Fibroblast of upper back skin (primary cell): ENCODE data around the gene PEX5.
A peak's percentile ranks its signal among the peaks of the same experiment; 100 is the strongest.
"Not testable (repeated sequence)": the region's sequence is repeated elsewhere in the genome, so short reads cannot be mapped to it uniquely, and the experiment has no call there.

Experiments used
- DNase-seq: peaks from one replicate; pipeline ENCODE4 v3.0.0-alpha.2; 2013

Gene PEX5

DNA sequence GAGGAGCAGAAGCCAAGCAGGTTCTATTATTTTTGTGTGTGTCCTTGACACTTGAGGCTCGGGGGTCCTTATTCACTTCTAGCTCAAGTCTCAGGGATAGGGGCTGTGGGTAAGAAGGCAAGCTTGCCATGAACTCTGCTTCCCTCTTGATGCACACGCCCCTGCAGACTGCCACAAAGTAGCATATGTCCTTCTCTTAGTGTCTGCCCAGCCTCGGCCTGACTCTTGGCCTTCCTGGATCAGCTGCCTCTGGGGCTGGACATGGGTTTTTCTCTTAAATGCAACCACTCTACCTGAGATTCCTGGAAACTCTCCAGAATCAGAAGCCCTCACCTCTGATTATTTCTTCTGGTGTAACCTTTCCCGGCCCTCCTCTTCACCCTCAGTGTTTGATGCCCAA, 28.2 kb upstream of the PEX5 start:
- no peak for DNase-seq

DNA sequence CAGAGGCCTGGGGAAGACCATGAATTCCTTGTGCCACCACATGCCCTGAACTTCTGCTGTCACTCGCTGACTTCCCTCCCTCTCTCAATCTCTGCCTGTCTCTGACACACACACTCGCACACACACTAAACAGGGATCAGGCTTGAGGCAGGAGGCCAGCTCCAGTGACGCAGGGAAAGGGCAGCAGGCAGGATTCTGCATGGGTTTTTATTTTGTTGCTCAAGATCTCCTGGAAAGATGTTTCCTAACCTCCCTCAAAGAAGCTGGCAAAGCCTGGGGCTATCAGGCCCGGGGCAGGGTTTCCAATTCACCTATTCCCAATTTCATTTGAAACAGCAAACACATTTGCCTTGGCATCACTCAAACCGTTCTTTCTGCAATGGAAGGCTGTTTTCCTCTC, 27.7 kb upstream of the PEX5 start:
- no peak for DNase-seq

DNA sequence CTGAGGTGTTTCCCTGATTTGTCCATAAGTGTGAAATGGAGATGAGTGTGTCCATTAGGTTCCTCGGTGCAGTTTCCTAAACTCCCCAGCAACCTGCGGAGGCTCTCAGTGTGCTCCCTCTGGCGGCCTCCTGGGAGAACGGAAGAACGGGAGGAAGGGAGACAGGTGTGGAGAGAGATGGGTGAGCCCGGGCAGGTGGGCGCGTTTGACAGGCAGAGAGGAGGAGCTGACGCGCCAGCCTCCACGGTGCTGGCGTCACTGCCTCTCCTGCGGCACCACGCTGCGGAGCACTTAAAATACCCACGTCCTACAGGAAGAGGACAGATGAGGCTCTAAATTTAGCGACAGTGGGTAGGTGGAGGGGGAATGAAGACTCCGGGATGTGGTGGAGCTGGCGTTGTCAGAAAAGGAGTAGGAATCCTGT, 26.8 kb upstream of the PEX5 start:
- DNase-seq = no peak

DNA sequence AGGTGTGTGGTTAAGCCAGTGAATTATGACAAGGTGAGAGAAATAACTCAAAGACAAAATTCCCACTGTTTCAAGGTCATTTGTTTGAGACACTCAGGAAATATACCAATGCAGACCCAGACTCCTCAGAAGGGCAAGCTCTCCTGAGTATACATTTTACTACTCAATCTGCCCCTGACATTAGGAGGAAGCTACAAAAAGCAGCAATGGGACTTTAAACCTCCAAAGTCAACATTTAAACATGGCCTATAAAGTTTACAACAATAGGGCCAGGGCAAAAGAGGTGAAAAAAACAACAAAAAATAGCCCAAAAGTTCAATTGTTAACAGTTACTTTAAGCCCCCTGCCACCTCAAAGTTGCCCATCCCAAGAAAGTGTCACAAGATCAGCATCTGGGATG, 19.5 kb upstream of the PEX5 start:
- DNase-seq = no peak

DNA sequence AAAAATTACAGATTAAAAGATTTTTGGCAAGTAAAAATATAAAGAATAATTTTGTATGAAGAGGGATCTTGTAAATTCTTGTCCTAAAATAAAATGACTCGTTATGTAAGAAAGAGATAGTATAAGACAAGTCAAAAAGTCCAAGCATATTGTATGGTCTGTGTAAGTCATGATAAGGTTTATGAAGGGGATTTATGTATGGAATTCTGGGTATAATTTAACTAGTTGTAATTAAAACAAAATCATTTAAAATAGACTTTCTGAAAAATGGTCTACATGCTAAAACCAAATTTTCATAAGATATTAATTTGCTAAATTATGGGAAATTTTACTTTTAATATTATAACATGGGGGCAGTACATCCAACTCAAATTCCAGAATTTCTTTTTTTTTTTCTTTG, 17.6 kb upstream of the PEX5 start:
- no peak for DNase-seq

DNA sequence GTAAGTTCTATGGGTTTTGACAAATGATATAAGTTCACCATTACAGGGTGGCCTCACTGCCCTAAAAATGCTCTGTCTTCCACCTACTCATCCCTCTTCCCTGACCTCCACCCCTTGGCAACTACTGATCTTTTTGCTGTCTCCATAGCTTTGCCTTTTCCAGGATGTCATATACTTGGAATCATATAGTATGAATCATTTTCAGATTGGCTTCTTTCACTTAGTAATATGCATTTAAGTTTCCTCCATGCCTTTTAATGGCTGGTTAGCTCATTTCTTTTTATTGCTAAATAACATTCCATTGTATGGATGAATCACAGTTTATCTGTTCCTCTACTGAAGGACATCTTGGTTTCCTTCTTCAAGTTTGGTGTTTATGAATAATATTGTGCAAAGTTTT, 14.0 kb upstream of the PEX5 start:
- DNase-seq = peak; percentile 60

DNA sequence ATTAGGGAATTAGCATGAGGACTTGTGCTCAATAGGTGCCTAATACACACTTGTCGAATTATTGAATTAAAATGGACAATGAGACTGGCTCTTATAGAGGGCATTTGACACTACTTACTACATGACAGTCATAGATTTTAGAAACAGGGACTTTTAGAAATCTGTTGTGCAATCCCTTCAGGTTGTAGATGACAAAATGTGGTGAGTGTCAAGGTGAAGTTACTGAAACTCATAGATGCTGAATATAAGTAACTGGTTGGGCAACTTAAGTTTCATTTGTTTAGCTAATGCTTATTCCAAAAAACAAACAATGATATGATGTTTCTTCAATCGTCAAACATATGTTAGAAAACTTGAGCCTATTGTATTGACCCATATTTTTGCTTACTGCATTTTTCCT, 12.9 kb upstream of the PEX5 start:
- no peak for DNase-seq

DNA sequence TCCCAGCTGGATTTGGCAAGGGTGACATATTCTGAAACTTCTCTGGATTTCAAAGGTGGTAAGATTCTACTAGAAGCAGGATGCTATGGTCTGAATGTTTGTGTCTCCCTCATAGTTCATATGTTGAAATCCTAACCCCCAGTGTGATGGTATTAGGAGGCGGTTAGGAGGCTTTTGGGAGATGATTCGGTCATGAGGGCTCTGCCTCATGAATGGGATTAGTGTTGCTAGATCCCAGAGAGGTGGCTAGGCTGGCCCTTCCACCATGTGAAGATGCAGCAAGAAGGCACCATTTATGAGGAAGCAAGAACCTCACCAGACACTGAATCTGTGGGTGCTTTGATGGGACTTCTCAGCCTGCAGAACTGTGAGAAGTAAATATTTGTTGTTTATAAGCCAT, 11.0 kb upstream of the PEX5 start:
- no peak for DNase-seq

DNA sequence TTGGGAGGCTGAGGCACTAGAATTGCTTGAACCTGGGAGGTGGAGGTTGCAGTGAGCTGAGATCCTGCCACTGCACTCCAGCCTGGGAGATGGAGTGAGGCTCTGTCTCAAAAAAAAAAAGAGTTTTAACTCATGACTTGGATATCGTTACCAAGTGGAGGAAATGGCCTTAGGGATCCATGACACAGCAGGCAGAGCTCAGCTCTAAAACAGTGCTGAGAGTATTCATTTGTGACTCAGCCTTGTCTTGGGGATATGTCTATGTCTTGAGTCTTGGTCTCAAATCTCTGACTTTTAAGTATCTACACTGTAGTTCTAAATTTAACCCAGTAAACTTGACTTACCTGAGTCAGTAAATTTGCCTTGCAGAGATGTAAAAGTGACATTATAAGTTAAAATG, 8.8 kb upstream of the PEX5 start:
- DNase-seq = no peak

DNA sequence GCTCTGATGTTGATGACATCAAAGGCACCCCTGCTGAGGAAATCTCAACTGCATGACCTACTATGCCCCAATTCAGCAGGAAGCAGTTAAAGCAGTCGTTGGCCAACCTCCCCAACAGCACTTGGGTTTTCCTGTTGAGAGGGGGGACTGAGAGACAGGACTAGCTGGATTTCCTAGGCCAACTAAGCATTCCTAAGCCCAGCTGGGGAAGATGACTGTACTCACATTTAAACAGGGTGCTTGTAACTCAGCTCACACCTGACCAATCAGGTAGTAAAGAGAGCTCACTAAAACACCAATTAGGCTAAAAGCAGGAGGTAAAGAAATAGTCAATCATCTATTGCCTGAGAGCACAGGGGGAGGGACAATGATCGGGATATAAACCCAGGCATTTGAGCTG, 3.4 kb upstream of the PEX5 start:
- DNase-seq = not testable (repeated sequence)

DNA sequence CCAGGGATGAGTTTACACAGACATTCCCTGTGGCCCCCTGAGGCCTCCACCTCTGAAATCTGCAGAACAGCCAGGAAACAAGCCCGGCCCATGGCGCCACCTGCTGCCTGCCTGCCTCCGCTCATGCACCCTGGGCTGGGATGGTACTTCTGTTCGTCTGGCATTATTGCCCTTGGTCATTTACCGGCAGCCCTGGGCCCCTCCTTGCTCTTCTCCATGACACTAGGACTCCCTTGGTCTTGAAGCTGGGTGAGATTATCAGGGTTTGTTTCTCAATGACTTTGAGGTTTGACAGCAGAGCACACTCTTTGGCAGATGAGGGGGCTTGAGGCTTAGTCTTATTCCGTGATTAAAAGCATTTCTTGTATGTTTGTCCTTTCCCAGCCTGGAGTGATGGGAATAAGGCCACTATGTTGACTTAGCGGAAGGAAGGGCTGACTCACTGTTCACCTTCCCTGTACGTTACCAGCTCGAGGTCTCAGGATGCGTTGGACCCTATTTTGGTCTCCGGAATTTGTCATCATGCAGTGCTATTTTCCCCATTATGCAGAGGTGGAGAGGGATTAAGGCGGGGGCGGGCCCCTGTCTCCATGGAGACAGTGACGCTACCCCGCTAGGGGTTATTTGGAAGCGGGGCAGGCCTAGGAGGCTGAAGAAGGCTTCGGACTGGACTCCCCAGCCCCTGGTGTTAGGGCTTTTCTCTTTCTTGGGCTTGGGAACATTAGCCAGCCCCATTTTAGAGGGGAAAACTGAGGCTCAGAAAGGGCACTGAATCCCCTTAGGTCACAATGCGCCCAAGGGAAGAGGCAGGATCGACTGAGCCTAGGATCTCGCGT, 706 bp upstream of the PEX5 start:
- DNase-seq = peak; percentile 61

DNA sequence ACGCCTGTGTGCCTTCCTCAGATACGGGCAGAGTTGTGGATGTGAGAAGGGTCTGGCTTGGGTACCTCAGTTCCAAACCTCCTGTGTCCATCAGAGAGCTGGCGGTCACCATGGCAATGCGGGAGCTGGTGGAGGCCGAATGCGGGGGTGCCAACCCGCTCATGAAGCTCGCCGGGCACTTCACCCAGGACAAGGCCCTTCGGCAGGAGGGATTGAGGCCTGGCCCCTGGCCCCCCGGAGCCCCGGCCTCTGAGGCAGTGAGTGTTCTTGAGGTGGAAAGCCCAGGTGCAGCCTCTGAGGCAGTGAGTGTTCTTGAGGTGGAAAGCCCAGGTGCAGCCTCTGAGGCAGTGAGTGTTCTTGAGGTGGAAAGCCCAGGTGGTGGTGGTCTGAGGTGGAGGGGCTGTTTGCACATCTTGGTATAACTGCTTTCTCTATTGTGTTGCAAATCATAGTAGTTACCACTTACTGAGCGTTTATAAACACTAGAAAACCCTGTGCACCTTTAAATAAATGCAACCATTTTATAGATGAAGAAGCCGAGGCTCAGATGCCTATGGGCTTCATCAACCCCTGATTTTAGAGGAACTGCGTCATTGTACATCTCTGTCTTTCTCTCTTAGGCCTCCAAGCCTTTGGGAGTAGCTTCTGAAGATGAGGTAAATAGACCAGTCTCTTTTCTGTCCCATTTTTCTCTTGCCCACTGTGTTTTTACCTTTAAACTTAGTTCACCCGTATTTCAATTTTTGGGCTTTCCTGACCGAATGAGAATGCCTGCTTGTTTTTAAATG, 976 bp downstream of the PEX5 start:
- no peak for DNase-seq

DNA sequence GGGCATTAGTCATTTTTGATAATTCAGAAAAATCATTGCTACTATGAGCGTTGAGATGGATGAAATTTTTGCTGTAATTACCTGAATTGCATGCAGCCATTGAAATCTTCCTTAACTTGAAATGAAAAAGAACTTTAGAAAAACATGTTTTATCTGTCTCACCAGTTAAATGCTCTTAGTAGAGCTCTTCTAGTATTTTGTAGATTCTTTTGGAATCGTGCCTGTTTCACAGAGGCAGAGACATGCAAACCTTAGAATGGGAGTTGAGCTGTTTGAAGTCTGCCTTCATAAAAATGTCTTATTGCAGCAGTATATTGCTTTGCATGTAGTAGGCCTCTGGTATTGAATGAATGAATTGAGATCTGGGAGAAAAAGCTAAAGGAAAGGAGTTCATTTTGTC, 4.2 kb downstream of the PEX5 start:
- DNase-seq = no peak

DNA sequence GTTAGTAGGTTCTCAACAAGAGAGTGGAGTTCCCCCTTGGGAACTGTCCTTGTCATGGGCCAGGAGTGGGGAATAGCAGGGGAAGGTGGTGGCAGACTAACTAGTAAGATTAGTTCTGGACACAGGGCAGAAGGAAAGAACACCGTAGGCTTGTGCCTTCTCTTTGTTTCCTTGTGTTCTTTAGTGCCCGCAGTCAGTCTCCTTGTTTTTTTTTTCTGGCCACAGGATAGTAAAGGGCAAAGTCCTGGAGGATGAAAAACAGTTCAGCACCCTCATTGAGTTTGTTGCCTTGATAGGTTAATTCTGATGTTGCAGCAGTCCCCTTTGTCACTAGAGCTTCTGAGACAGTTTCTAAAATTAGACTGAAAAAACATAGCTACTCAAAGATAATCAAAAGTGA, 8.4 kb downstream of the PEX5 start:
- no peak for DNase-seq

DNA sequence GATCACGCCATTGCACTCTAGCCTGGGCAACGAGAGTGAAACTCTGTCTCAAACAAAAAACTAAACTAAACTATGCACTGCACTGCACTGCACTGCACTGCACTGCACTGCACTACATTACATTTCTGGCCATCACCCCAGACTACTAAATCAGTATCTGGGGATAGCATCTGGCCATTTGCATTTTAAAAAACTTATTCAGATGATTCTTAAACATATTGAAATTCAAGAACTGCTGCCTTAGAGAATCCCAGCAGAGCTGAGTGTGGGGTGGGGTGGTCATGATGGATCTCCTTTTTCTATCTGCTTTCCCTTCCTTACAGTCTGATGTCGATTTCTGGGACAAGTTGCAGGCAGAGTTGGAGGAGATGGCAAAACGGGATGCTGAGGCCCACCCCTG, 13.6 kb downstream of the PEX5 start:
- DNase-seq = no peak

DNA sequence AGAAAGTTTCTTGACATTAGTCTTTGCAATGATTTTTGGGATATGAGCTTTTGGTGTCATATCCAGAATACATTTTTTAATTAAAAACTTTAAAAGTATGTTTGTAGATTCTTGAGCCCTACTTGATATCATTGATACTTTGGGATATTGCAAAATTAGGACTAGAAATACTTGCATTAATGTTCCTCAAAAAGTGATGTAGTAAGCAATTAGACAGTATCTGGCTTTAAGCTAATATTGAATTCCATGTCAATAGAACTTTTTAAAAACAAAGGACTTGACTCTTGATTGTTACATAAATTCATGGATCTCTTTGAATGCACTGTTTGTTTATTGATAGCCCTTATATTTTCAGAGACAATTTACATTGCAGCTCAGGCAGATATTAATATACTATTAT, 15.6 kb downstream of the PEX5 start:
- DNase-seq = no peak

DNA sequence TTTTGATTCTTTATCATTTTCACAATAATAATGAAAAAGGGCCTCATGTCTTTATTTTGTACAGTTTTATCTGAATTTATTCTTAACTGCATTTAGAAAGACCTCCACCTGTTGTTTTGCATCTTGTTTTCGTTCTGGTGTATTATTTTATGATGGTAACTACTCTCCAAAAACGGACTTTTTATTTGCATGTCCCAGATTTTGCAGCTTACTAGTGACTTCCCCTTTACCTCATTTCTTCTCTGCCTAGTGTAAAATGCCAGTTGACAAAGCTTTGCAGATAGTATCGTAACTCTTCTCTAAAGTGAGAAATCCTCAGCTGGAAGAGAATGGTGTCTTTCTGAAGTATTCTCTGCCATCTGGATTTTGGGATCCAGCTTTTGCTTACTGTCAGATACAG, 17.2 kb downstream of the PEX5 start:
- DNase-seq = no peak

DNA sequence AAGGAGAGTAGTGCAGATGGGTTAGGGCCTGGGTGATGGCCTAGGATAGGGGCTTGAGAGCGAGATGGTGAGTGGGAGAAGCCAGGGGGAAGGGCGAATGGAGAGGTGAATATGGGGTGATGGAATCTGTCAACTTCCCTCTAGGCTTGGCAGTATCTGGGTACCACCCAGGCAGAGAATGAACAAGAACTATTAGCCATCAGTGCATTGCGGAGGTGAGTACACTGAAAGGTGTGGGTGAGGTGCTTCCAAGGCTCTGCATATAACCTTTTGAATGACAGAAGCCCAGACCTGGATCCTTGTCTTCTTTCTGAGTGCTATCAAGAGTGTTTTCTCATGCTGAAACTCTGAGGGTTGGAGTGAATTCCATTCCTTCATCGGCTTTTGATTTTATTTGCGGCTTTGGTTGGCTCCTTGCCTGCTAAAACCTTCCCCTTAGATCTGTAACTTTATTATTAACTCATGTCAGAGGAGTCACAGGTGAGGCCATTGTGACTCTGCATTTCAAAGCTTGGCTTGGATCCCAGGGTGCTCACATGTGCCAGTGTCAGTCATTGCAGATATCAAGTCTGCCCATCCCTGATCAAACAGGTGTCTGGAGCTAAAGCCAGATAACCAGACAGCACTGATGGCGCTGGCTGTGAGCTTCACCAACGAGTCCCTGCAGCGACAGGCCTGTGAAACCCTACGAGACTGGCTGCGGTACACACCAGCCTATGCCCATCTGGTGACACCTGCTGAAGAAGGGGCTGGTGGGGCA, 18.6 kb downstream of the PEX5 start:
- no peak for DNase-seq

DNA sequence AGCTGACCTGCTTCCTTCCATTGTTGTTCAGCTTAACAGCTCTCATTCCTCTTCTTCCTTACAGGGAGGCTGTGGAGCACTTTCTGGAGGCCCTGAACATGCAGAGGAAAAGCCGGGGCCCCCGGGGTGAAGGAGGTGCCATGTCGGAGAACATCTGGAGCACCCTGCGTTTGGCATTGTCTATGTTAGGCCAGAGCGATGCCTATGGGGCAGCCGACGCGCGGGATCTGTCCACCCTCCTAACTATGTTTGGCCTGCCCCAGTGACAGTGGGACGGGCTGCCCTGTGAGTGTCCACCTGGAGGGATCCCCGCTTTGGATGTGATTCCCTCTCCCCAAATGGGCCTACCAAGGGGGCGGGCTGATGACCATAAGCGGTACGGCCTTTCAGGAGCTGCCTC, 20.5 kb downstream of the PEX5 start:
- DNase-seq = no peak

DNA sequence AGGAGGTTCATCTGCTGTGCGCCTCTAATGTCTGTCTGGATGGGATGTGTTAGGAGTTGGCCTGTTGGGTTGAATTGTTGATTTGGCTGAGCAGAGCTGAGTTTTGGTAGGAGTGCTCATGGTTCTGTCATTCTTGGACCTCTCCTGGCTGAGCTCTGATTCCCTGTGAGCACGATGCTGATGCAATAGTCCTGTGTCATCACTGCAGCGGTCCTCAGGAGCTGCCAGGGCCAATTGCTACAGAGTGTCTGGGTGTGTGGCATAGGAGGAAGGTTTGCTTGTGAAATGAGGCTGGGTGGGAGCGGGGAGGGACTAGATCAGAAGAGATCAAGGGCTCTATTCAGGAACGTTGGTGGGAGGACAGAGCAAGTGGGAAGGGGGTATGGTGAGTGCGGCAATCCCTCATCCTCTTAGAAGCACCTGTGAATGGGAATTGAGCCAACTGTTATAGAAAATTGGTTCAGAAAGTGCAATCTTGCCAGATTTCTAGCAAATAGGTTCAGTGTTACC, 21.2 kb downstream of the PEX5 start:
- DNase-seq = no peak

DNA sequence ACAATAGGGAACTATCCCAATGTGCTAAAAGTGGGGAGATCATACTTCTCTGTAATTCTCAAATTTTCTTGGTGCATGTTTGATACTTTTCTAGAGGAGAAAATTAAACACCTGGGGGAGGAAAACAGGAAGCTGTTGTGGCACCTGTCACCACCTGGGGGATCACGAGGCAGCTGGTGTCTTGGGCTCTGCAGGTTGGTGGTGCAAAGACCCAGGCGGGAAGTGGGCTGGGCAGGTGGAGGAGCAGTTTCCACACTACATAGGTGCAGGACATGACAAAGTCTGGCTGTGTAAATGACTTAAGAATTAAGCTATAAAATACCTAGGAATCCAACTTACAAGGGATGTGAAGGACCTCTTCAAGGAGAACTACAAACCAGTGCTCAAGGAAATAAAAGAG, 23.2 kb downstream of the PEX5 start:
- DNase-seq = no peak

DNA sequence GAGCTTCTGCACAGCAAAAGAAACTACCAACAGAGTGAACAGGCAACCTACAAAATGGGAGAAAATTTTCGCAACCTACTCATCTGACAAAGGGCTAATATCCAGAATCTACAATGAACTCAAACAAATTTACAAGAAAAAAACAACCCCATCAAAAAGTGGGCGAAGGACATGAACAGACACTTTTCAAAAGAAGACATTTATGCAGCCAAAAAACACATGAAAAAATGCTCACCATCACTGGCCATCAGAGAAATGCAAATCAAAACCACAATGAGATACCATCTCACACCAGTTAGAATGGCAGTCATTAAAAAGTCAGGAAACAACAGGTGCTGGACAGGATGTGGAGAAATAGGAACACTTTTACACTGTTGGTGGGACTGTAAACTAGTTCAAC, 24.3 kb downstream of the PEX5 start:
- DNase-seq = not testable (repeated sequence)

DNA sequence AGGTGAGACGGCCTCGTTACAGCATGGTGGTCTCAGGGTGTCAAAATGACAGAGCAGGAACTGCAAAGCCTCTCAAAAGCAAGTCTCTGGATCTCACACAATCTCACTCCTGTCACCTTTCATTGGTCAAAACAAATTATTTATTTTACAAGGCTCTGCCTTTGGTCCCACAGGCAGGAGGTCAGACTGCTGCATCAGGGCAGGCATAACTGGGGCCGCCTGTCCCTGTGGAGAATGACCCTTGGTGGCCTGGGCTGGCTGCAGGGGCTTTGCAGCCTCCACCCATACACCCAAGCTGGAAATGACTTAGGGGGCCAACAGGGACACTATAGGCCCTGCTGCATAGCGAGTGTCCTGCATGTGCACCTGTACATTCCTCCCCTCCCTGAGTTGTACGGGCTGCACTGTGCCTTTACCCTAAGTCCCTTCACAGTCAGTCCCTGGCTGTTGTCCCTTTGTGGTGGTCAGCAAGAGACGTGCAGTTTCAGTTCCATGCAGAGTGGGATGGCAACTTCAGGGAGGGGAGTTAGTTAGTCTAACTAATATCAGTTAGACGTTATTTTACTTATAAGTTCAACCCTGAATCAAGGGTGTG, 28.1 kb downstream of the PEX5 start:
- no peak for DNase-seq
